PC-9 (cell line): ENCODE data around the gene GNG4.
"Not testable (repeated sequence)": the region's sequence is repeated elsewhere in the genome, so short reads cannot be mapped to it uniquely, and the experiment has no call there.

Experiments used
- EZH2 ChIP-seq: fragments of 200-600 bp; sonication (generic); IDR thresholded peaks from 2 replicates; pipeline ENCODE4 v1.8.0; 2017; ENCODE audit warnings: antibody characterized with exemption, low read depth
- TF ChIP-seq, protein P1 (sequence below): fragments of 200-600 bp; sonication (generic); conservative IDR thresholded peaks from 2 replicates; pipeline ENCODE4 v1.6.1; 2017; ENCODE audit warnings: mixed run types, antibody characterized with exemption, mild to moderate bottlenecking, moderate library complexity

DNA sequence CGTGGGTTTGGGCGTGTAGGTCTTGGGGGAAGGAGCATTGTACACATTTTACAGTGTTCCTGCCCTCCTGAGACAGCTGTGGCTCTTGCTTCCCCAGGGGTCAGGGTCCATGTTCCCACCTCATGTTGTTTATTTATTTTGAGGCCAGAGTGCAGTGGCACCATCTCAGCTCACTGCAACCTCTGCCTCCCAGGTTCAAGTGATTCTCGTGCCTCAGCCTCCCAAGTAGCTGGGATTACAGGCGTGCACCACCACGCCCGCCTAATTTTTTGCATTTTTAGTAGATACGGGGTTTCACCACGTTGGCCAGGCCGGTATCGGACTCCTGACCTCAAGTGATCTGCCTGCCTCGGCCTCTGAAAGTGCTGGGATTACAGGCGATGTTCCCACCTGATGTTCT is 2.0 kb downstream of the GNG4 start:
- TF ChIP-seq, protein P1, sequence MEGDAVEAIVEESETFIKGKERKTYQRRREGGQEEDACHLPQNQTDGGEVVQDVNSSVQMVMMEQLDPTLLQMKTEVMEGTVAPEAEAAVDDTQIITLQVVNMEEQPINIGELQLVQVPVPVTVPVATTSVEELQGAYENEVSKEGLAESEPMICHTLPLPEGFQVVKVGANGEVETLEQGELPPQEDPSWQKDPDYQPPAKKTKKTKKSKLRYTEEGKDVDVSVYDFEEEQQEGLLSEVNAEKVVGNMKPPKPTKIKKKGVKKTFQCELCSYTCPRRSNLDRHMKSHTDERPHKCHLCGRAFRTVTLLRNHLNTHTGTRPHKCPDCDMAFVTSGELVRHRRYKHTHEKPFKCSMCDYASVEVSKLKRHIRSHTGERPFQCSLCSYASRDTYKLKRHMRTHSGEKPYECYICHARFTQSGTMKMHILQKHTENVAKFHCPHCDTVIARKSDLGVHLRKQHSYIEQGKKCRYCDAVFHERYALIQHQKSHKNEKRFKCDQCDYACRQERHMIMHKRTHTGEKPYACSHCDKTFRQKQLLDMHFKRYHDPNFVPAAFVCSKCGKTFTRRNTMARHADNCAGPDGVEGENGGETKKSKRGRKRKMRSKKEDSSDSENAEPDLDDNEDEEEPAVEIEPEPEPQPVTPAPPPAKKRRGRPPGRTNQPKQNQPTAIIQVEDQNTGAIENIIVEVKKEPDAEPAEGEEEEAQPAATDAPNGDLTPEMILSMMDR: not testable (repeated sequence)
- not testable (repeated sequence) for TF ChIP-seq EZH2
